ENCODE results near the gene TSPEAR. TPM values are rescaled to one million over a fixed set of nuclear protein-coding genes. Genes with fewer than 3 reads are reported as not detected.

The TSPEAR gene
- total and polyA plus RNA-seq, 2 of the 13 experiments (the other 11 are each of a cell fraction or from before 2014, with no cell fraction given) = 0.07 to 0.32 TPM

DNA sequence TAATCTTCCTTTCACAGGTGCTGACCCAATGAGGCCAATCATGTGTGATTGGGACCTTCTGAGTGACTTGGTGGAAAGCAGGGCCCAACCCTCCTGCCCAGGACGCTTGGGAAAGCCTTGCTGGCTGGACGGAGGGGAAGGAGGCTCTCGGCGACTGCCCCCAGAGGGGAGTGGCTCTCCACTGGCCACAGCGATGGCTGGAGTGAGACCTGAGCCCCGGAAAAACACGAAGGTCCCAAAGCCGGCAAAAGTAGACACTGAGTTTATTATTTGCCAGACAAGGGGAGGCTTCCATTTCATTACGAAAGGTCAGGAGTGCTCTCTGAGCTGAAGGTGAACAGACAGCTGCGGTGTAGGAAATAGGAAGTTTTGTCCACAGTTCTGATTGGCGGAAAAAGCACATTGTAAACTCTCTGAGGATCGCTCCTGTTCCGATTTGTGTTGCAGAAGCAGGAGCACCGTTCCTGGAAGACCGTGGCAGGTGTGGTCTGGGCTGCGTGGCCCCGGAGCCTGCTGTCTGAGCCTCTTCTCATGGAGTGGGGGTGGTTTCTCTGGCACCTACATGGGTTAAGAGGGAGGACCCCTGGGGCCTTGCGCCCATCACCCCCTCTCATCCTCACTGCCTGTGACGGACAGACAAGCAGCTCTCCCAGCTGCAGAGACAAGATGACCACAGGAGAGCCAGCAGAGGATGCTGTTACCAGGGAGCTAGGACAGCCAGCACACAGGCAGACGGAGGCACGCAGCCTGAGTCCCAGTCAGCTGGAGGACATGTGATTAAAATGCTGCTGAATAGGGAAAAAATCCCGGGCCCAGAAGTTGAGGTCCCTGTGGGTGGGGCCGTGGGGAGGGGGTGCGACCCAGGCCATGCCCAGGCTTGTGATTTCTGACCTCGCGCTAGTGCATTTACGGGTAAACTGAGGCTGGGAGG lies 212.8 kb downstream of the TSPEAR start (continued):
- TF ChIP-seq ZNF20 (CRISPR knock-in tag; IDR thresholded peaks at IDR 0.05) (no peak), ZNF883 (CRISPR knock-in tag; IDR thresholded peaks at IDR 0.05; ENCODE audit: not compliant biosample characterization) (no peak), ZFAT (CRISPR knock-in tag; conservative IDR thresholded peaks at IDR 0.05) (no peak), BRD4 (CRISPR knock-in tag; IDR thresholded peaks at IDR 0.05) (no peak), EP300 (IDR thresholded peaks at IDR 0.05; ENCODE audit: low read depth in 2 of 2, low read length in 2 of 2) (no peak), EP300 (CRISPR knock-in tag; IDR thresholded peaks at IDR 0.05; ENCODE audit: borderline replicate concordance) (no peak), ZNF644 (CRISPR knock-in tag; IDR thresholded peaks at IDR 0.05; ENCODE audit: low read depth) (no peak), HOXA9 (CRISPR knock-in tag; IDR thresholded peaks at IDR 0.05; ENCODE audit: borderline replicate concordance) (no peak), RARG (CRISPR knock-in tag; IDR thresholded peaks at IDR 0.05; ENCODE audit: low read depth) (no peak), ZNF766 (CRISPR knock-in tag; IDR thresholded peaks at IDR 0.05; ENCODE audit: borderline replicate concordance) (no peak), TOE1 (CRISPR knock-in tag; IDR thresholded peaks at IDR 0.05) (no peak), POLR2G (IDR thresholded peaks at IDR 0.05; ENCODE audit: low read depth, low read length) (peak; percentile 29; the same call in 1 of the 2 replicates), MYC (CRISPR knock-in tag; IDR thresholded peaks at IDR 0.05; ENCODE audit: borderline replicate concordance) (no peak), PCBP2 (optimal IDR thresholded peaks at IDR 0.05; ENCODE audit: low read depth, low read length, poor library complexity, severe bottlenecking) (no peak), ZNF607 (CRISPR knock-in tag; IDR thresholded peaks at IDR 0.05; ENCODE audit: borderline replicate concordance) (no peak), ZNF781 (CRISPR knock-in tag; IDR thresholded peaks at IDR 0.05; ENCODE audit: borderline replicate concordance, not compliant biosample characterization) (no peak), KLF11 (CRISPR knock-in tag; IDR thresholded peaks at IDR 0.05) (no peak)
- TF ChIP-seq, protein P1, sequence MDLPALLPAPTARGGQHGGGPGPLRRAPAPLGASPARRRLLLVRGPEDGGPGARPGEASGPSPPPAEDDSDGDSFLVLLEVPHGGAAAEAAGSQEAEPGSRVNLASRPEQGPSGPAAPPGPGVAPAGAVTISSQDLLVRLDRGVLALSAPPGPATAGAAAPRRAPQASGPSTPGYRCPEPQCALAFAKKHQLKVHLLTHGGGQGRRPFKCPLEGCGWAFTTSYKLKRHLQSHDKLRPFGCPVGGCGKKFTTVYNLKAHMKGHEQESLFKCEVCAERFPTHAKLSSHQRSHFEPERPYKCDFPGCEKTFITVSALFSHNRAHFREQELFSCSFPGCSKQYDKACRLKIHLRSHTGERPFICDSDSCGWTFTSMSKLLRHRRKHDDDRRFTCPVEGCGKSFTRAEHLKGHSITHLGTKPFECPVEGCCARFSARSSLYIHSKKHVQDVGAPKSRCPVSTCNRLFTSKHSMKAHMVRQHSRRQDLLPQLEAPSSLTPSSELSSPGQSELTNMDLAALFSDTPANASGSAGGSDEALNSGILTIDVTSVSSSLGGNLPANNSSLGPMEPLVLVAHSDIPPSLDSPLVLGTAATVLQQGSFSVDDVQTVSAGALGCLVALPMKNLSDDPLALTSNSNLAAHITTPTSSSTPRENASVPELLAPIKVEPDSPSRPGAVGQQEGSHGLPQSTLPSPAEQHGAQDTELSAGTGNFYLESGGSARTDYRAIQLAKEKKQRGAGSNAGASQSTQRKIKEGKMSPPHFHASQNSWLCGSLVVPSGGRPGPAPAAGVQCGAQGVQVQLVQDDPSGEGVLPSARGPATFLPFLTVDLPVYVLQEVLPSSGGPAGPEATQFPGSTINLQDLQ (CRISPR knock-in tag; IDR thresholded peaks at IDR 0.05) = 0 out of 2 replicates have a peak, but pooled peaks have one; percentile 49
- TF ChIP-seq, protein P2, sequence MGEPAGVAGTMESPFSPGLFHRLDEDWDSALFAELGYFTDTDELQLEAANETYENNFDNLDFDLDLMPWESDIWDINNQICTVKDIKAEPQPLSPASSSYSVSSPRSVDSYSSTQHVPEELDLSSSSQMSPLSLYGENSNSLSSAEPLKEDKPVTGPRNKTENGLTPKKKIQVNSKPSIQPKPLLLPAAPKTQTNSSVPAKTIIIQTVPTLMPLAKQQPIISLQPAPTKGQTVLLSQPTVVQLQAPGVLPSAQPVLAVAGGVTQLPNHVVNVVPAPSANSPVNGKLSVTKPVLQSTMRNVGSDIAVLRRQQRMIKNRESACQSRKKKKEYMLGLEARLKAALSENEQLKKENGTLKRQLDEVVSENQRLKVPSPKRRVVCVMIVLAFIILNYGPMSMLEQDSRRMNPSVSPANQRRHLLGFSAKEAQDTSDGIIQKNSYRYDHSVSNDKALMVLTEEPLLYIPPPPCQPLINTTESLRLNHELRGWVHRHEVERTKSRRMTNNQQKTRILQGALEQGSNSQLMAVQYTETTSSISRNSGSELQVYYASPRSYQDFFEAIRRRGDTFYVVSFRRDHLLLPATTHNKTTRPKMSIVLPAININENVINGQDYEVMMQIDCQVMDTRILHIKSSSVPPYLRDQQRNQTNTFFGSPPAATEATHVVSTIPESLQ (CRISPR knock-in tag; conservative IDR thresholded peaks at IDR 0.05) = no peak
